Measurements from ENCODE around the gene CELF2. TPM values are rescaled to one million over a fixed set of nuclear protein-coding genes. Genes with fewer than 3 reads are reported as not detected.
A peak's percentile ranks its signal among the peaks of the same experiment; 100 is the strongest.

CELF2 gene
- total RNA-seq, 2 donors from 2014 or later, result 116 to 124 TPM

GRCh38 chr10:11018855-11019631, 1.4 kb downstream of the CELF2 start:
- Mint-ChIP-seq H3K9me3 (no peaks in the 10 kb centered on the region), H3K4me3 (peak overlapping the region; percentile 70 to 85), H3K36me3 (ENCODE audit: insufficient read depth in 2 of 2) (peaks cover 0 to 2% of the 10 kb centered on the region in 2 donors), H3K27me3 (ENCODE audit: low read depth) (peaks cover 80% of the 10 kb centered on the region), H3K4me1 (ENCODE audit: low read depth) (peaks cover 14% of the 10 kb centered on the region), H3K27ac (peak overlapping the region; percentile 56)
- no peak for ATAC-seq (replicated peaks in 1 of 2)
- DNase-seq, result no peak

- Mint-ChIP-seq H3K36me3 (ENCODE audit: insufficient read depth in 2 of 2) (peaks cover 0 to 2% of the 10 kb centered on the region in 2 donors), H3K4me3 (peak overlapping the region; percentile 70 to 75), H3K27me3 (ENCODE audit: low read depth) (peaks cover 71% of the 10 kb centered on the region), H3K27ac (no peak overlapping the region), H3K9me3 (no peaks in the 10 kb centered on the region), H3K4me1 (ENCODE audit: low read depth) (peaks cover 14% of the 10 kb centered on the region)
- ATAC-seq (replicated peaks in 1 of 2) (no peak), DNase-seq (no peak)
Measured at GRCh38 chr10:11019724-11020547, 2.3 kb downstream of the CELF2 start.

- H3K36me3 Mint-ChIP-seq (ENCODE audit: insufficient read depth in 2 of 2), result peaks cover 0 to 2% of the 10 kb centered on the region in 2 donors
- H3K4me1 Mint-ChIP-seq (ENCODE audit: low read depth), result peaks cover 14% of the 10 kb centered on the region
- H3K9me3 Mint-ChIP-seq, result no peaks in the 10 kb centered on the region
- no peak for DNase-seq
- H3K27ac Mint-ChIP-seq, result no peak overlapping the region
- no peak for ATAC-seq (replicated peaks in 1 of 2)
- no peak overlapping the region for H3K4me3 Mint-ChIP-seq
- peaks cover 70% of the 10 kb centered on the region for H3K27me3 Mint-ChIP-seq (ENCODE audit: low read depth)
Measured at GRCh38 chr10:11020548-11020942, 2.9 kb downstream of the CELF2 start.

GRCh38 chr10:11022213-11022612, 4.5 kb downstream of the CELF2 start:
- DNase-seq, result no peak
- Mint-ChIP-seq H3K4me3 (no peak overlapping the region), H3K36me3 (ENCODE audit: insufficient read depth in 2 of 2) (peaks cover 0 to 1% of the 10 kb centered on the region in 2 donors), H3K27me3 (ENCODE audit: low read depth) (peaks cover 54% of the 10 kb centered on the region), H3K27ac (no peak overlapping the region), H3K4me1 (ENCODE audit: low read depth) (peaks cover 14% of the 10 kb centered on the region), H3K9me3 (no peaks in the 10 kb centered on the region)
- ATAC-seq (replicated peaks in 1 of 2), result no peak

- ATAC-seq (replicated peaks in 1 of 2), result peak in 1 of 2 donors; percentile 37
- Mint-ChIP-seq H3K36me3 (ENCODE audit: insufficient read depth in 2 of 2) (no peaks in the 10 kb centered on the region), H3K4me3 (peak overlapping the region in 1 of 2 donors; percentile 61), H3K9me3 (no peaks in the 10 kb centered on the region), H3K27ac (no peak overlapping the region), H3K27me3 (ENCODE audit: low read depth) (peaks cover 52% of the 10 kb centered on the region), H3K4me1 (ENCODE audit: low read depth) (peaks cover 14% of the 10 kb centered on the region)
- no peak for DNase-seq
Measured at GRCh38 chr10:11023009-11023953, 5.6 kb downstream of the CELF2 start.

- ATAC-seq (replicated peaks in 1 of 2), result no peak
- Mint-ChIP-seq H3K4me1 (ENCODE audit: low read depth) (peaks cover 7% of the 10 kb centered on the region), H3K27me3 (ENCODE audit: low read depth) (peaks cover 40% of the 10 kb centered on the region)
Measured at GRCh38 chr10:11024596-11024995, 6.9 kb downstream of the CELF2 start.

GRCh38 chr10:11025978-11026377, 8.3 kb downstream of the CELF2 start:
- H3K4me3 Mint-ChIP-seq, result no peak overlapping the region
- H3K36me3 Mint-ChIP-seq (ENCODE audit: insufficient read depth in 2 of 2), result no peaks in the 10 kb centered on the region
- H3K27ac Mint-ChIP-seq, result no peak overlapping the region
- DNase-seq, result no peak
- H3K4me1 Mint-ChIP-seq (ENCODE audit: low read depth), result peaks cover 7% of the 10 kb centered on the region
- no peaks in the 10 kb centered on the region for H3K9me3 Mint-ChIP-seq
- no peak for ATAC-seq (replicated peaks in 1 of 2)
- peaks cover 28% of the 10 kb centered on the region for H3K27me3 Mint-ChIP-seq (ENCODE audit: low read depth)

More at GRCh38 chr10:11024596-11024995, 6.9 kb downstream of the CELF2 start:
- Mint-ChIP-seq H3K36me3 (ENCODE audit: insufficient read depth in 2 of 2) (no peaks in the 10 kb centered on the region), H3K27ac (no peak overlapping the region), H3K9me3 (no peaks in the 10 kb centered on the region), H3K4me3 (no peak overlapping the region)
- DNase-seq, result no peak

- Mint-ChIP-seq H3K36me3 (ENCODE audit: insufficient read depth in 2 of 2) (peaks cover 0 to 1% of the 10 kb centered on the region in 2 donors), H3K4me1 (ENCODE audit: low read depth) (peaks cover 7% of the 10 kb centered on the region), H3K9me3 (no peaks in the 10 kb centered on the region), H3K27ac (no peak overlapping the region), H3K27me3 (ENCODE audit: low read depth) (peaks cover 22% of the 10 kb centered on the region), H3K4me3 (no peak overlapping the region)
- ATAC-seq (replicated peaks in 1 of 2) (no peak), DNase-seq (no peak)
Measured at GRCh38 chr10:11026773-11027172, 9.1 kb downstream of the CELF2 start.

- Mint-ChIP-seq H3K9me3 (no peaks in the 10 kb centered on the region), H3K4me3 (no peak overlapping the region), H3K27me3 (ENCODE audit: low read depth) (peaks cover 29% of the 10 kb centered on the region), H3K4me1 (ENCODE audit: low read depth) (no peaks in the 10 kb centered on the region), H3K36me3 (ENCODE audit: insufficient read depth in 2 of 2) (peaks cover 0 to 2% of the 10 kb centered on the region in 2 donors), H3K27ac (no peak overlapping the region)
- DNase-seq, result no peak
- no peak for ATAC-seq (replicated peaks in 1 of 2)
Measured at GRCh38 chr10:11034762-11035161, 17.1 kb downstream of the CELF2 start.

- Mint-ChIP-seq H3K9me3 (no peaks in the 10 kb centered on the region), H3K27ac (no peak overlapping the region), H3K4me3 (no peak overlapping the region), H3K36me3 (ENCODE audit: insufficient read depth in 2 of 2) (peaks cover 0 to 2% of the 10 kb centered on the region in 2 donors), H3K27me3 (ENCODE audit: low read depth) (peaks cover 29% of the 10 kb centered on the region), H3K4me1 (ENCODE audit: low read depth) (no peaks in the 10 kb centered on the region)
- DNase-seq (no peak), ATAC-seq (replicated peaks in 1 of 2) (no peak)
Measured at GRCh38 chr10:11035301-11035991, 17.8 kb downstream of the CELF2 start.

- ATAC-seq (replicated peaks in 1 of 2) (no peak), DNase-seq (no peak)
- Mint-ChIP-seq H3K4me1 (ENCODE audit: low read depth) (no peaks in the 10 kb centered on the region), H3K27ac (no peak overlapping the region), H3K9me3 (no peaks in the 10 kb centered on the region), H3K4me3 (no peak overlapping the region), H3K36me3 (ENCODE audit: insufficient read depth in 2 of 2) (peaks cover 0 to 2% of the 10 kb centered on the region in 2 donors), H3K27me3 (ENCODE audit: low read depth) (peaks cover 29% of the 10 kb centered on the region)
Measured at GRCh38 chr10:11036424-11037011, 18.8 kb downstream of the CELF2 start.

GRCh38 chr10:11037991-11038390, 20.3 kb downstream of the CELF2 start:
- Mint-ChIP-seq H3K4me1 (ENCODE audit: low read depth) (no peaks in the 10 kb centered on the region), H3K36me3 (ENCODE audit: insufficient read depth in 2 of 2) (no peaks in the 10 kb centered on the region), H3K27me3 (ENCODE audit: low read depth) (peaks cover 29% of the 10 kb centered on the region), H3K27ac (no peak overlapping the region), H3K4me3 (no peak overlapping the region), H3K9me3 (no peaks in the 10 kb centered on the region)
- ATAC-seq (replicated peaks in 1 of 2) (no peak), DNase-seq (no peak)
